Hepatocyte (in vitro differentiated cells): Measurements from ENCODE around the gene STK4. TPM values are rescaled to one million over a fixed set of nuclear protein-coding genes. Genes with fewer than 3 reads are reported as not detected.

Experiments
- DNase-seq: peaks from one replicate; pipeline ENCODE4 v3.0.0-alpha.2; 2016; ENCODE audit warnings: low spot score
- H2AFZ ChIP-seq: fragments of 200-600 bp; sonication (generic); 2 replicates; pipeline ENCODE4 v1.6.0; 2016; ENCODE audit warnings: antibody characterized with exemption, mild to moderate bottlenecking
- H3K27ac ChIP-seq: fragments of 200-600 bp; sonication (generic); 2 replicates; pipeline ENCODE4 v1.5.1; 2016; ENCODE audit warnings: mild to moderate bottlenecking
- H3K27me3 ChIP-seq: fragments of 200-600 bp; sonication (generic); 2 replicates; pipeline ENCODE4 v1.6.1; 2016
- H3K36me3 ChIP-seq: fragments of 200-600 bp; sonication (generic); replicated peaks from 2 replicates; pipeline ENCODE4 v1.5.1; 2016; ENCODE audit warnings: low read depth; ENCODE audit not compliant: insufficient read depth
- H3K4me1 ChIP-seq: fragments of 200-600 bp; sonication (generic); 2 replicates; pipeline ENCODE4 v1.5.1; 2016; ENCODE audit warnings: mild to moderate bottlenecking, moderate library complexity; ENCODE audit not compliant: insufficient read depth
- H3K4me2 ChIP-seq: fragments of 200-600 bp; sonication (generic); 2 replicates; pipeline ENCODE4 v1.6.0; 2016
- H3K4me3 ChIP-seq: fragments of 200-600 bp; sonication (generic); 2 replicates; pipeline ENCODE4 v1.5.1; 2016; ENCODE audit warnings: mild to moderate bottlenecking
- H3K79me2 ChIP-seq: fragments of 200-600 bp; sonication (generic); 2 replicates; pipeline ENCODE4 v1.6.0; 2017; ENCODE audit warnings: mild to moderate bottlenecking
- H3K9me2 ChIP-seq: fragments of 200-600 bp; sonication (generic); replicated peaks from 2 replicates; pipeline ENCODE4 v1.6.0; 2017; ENCODE audit warnings: mild to moderate bottlenecking; ENCODE audit not compliant: insufficient read depth
- H3K9me3 ChIP-seq: fragments of 200-600 bp; sonication (generic); 2 replicates; pipeline ENCODE4 v1.5.1; 2016; ENCODE audit warnings: low read depth, mild to moderate bottlenecking
- H4K20me1 ChIP-seq: fragments of 200-600 bp; sonication (generic); 2 replicates; pipeline ENCODE4 v1.6.0; 2016; ENCODE audit warnings: mild to moderate bottlenecking; ENCODE audit not compliant: insufficient read depth, poor library complexity, severe bottlenecking
- CTCF ChIP-seq: fragments of 200-600 bp; sonication (generic); IDR thresholded peaks from 2 replicates; pipeline ENCODE4 v1.5.1; 2016; ENCODE audit warnings: antibody characterized with exemption, mild to moderate bottlenecking; ENCODE audit not compliant: poor library complexity
- EZH2 ChIP-seq: fragments of 200-600 bp; sonication (generic); IDR thresholded peaks from 2 replicates; pipeline ENCODE4 v1.6.1; 2016; ENCODE audit warnings: antibody characterized with exemption, mild to moderate bottlenecking, borderline replicate concordance
- EZH2phosphoT487 ChIP-seq: fragments of 200-600 bp; sonication (generic); IDR thresholded peaks from one replicate; pipeline ENCODE4 v1.6.1; 2018; ENCODE audit warnings: antibody characterized with exemption, mild to moderate bottlenecking, low read depth, moderate library complexity; ENCODE audit not compliant: unreplicated experiment, severe bottlenecking
- WGBS: methylation state at CpG from one replicate; pipeline ENCODE4 v1.1.6; 2016; ENCODE audit warnings: low lambda C conversion rate; ENCODE audit errors: missing lambda C conversion rate; 5-methylcytosine and 5-hydroxymethylcytosine counted together
- polyA plus RNA-seq: library from polyadenylated mRNA; unstranded; fragments of >200 nt; fragmentation: Nextera tagmentation; extraction: Ambion mirVana; gene quantifications from 2 replicates; pipeline ENCODE4 v1.2.1, GENCODE V29; 2016
- total RNA-seq: library from RNA; depleted of rRNA; stranded (reverse); fragments of >200 nt; gene quantifications from 2 replicates; pipeline ENCODE4 v1.2.3, GENCODE V29; 2014

Gene STK4
- total and polyA plus RNA-seq, 2 experiments from 2014 or later, result 11.4 to 16.5 TPM

DNA sequence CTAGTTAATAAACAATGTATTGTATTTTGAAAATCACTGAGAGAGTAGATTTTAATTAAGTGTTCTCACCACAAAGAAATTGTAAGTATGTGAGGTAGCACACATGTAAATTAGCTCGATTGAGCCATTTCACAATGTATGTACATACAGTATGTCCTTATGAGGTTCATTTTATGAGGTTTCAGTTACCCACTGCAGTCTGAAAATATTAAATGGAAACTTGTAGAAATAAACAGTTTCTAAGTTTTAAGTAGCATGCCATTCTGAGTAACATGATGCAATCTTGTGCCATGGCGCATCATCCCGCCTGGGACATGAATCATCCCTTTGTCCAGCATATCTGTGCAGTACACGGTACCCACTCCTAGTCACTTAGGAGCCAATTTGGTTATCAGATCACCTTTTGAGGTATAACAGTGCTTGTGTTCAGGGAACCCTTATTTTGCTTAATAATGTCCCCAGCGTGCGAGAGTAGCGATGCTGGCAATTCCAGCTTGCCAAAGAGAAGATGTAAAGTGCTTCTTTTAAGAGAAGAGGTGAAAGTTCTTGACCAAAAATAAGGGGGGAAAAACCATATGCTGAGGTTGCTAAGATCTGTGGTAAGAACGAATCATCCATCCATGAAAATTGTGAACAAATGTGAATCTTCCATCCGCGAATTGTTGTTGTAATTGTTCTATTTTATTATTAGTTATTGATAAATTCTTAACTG is 69.9 kb downstream of the STK4 start:
- WGBS, result 90% methylated on average over 10 of the region's 10 CpGs
- DNase-seq, result no peak
- H3K27ac ChIP-seq, result no peak overlapping the region
- no peak overlapping the region for H2AFZ ChIP-seq
- H3K36me3 ChIP-seq, result no peaks in the 10 kb centered on the region
- no peak overlapping the region for H3K4me3 ChIP-seq
- TF ChIP-seq CTCF, result no peak
- no peaks in the 10 kb centered on the region for H3K79me2 ChIP-seq
- no peaks in the 10 kb centered on the region for H3K9me3 ChIP-seq
- peaks cover under 1% of the 10 kb centered on the region for H3K4me1 ChIP-seq
- H4K20me1 ChIP-seq, result no peaks in the 10 kb centered on the region
- H3K27me3 ChIP-seq, result no peaks in the 10 kb centered on the region
- H3K9me2 ChIP-seq, result no peaks in the 10 kb centered on the region
- no peak overlapping the region for H3K4me2 ChIP-seq

DNA sequence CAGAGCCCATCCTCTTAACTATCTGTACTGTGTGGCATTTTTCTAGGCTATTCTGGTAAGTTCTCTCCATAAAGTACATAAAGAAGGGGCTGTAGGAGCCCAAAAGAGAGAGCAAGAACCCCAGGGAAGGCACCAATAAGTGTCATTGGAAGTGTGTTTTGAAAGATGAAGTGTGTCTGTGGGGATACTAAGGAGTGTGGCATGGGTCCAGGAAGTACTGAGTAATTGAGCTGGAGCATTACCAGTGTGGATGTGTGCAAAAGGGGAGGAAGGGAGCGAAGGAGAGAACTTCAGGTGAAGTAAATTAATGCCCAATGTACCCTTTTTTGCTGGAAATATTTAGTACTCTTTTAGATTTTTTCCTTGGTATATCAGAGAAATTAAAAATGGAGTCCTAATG is 70.7 kb downstream of the STK4 start:
- Histone ChIP-seq H3K36me3 (no peaks in the 10 kb centered on the region), H3K9me2 (no peaks in the 10 kb centered on the region), H3K4me2 (no peak overlapping the region), H3K9me3 (no peaks in the 10 kb centered on the region), H2AFZ (no peak overlapping the region), H3K27ac (no peak overlapping the region), H4K20me1 (no peaks in the 10 kb centered on the region), H3K79me2 (no peaks in the 10 kb centered on the region), H3K27me3 (no peaks in the 10 kb centered on the region), H3K4me1 (peaks cover 7% of the 10 kb centered on the region), H3K4me3 (no peak overlapping the region)
- no peak for DNase-seq
- TF ChIP-seq EZH2phosphoT487 (no peak), CTCF (no peak), EZH2 (no peak)
- 100% methylated on average over 1 of the region's 1 CpG for WGBS

- no peaks in the 10 kb centered on the region for H3K9me3 ChIP-seq
- no peak for TF ChIP-seq EZH2phosphoT487
- TF ChIP-seq CTCF, result no peak
- no peak for TF ChIP-seq EZH2
- H3K27ac ChIP-seq, result no peak overlapping the region
- WGBS, result 93% methylated on average over 2 of the region's 2 CpGs
- no peak overlapping the region for H2AFZ ChIP-seq
- H3K4me1 ChIP-seq, result peaks cover 7% of the 10 kb centered on the region
- no peaks in the 10 kb centered on the region for H3K79me2 ChIP-seq
- no peak for DNase-seq
- no peaks in the 10 kb centered on the region for H3K27me3 ChIP-seq
- H3K36me3 ChIP-seq, result no peaks in the 10 kb centered on the region
- H3K4me2 ChIP-seq, result no peak overlapping the region
- no peaks in the 10 kb centered on the region for H3K9me2 ChIP-seq
- H3K4me3 ChIP-seq, result no peak overlapping the region
- H4K20me1 ChIP-seq, result no peaks in the 10 kb centered on the region
Measured at GRCh38 chr20:45037635-45038034, 71.3 kb downstream of the STK4 start.
